C4-2B (cell line): ENCODE data around the gene AP3B2.

Experiments used
- CTCF ChIP-seq: fragments of 450-650 bp; conservative IDR thresholded peaks from 2 replicates; pipeline ENCODE4 v1.5.1; 2017; ENCODE audit warnings: mild to moderate bottlenecking
- ZFX ChIP-seq: fragments of 450-650 bp; IDR thresholded peaks from 2 replicates; pipeline ENCODE4 v1.6.1; 2017

- TF ChIP-seq CTCF (no peak), ZFX (no peak)
Observed at GRCh38 chr15:82698711-82699345, 10.8 kb downstream of the AP3B2 start.
